ENCODE measurements around the gene KLHL36. TPM values are rescaled to one million over a fixed set of nuclear protein-coding genes. Genes with fewer than 3 reads are reported as not detected.

The KLHL36 gene
- total RNA-seq, 4 donors from 2014 or later, result 15.6 to 33.9 (median 18.2) TPM

DNA sequence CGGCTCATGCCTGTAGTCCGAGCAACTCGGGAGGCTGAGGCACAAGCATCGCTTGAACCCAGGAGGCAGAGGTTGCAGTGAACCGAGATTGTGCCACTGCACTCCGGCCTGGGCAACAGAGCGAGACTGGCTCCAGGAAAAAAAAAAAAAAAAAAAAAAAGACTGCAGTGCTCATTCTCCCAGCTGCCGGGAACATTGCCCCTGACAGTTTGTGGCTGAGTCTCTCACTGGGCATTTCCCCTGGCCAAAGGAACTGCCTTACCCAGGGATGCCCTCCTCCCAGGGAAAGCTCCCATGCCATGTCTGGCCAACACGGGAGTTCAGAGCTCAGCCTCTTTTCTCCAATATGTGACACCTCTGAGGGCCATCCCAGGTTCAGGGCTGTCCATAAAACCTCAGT, 30.2 kb downstream of the KLHL36 start:
- TF ChIP-seq, protein P1, sequence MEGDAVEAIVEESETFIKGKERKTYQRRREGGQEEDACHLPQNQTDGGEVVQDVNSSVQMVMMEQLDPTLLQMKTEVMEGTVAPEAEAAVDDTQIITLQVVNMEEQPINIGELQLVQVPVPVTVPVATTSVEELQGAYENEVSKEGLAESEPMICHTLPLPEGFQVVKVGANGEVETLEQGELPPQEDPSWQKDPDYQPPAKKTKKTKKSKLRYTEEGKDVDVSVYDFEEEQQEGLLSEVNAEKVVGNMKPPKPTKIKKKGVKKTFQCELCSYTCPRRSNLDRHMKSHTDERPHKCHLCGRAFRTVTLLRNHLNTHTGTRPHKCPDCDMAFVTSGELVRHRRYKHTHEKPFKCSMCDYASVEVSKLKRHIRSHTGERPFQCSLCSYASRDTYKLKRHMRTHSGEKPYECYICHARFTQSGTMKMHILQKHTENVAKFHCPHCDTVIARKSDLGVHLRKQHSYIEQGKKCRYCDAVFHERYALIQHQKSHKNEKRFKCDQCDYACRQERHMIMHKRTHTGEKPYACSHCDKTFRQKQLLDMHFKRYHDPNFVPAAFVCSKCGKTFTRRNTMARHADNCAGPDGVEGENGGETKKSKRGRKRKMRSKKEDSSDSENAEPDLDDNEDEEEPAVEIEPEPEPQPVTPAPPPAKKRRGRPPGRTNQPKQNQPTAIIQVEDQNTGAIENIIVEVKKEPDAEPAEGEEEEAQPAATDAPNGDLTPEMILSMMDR (IDR thresholded peaks at IDR 0.05 in 4 of 5, conservative IDR thresholded peaks at IDR 0.05 in 1 of 5), result no peak
- TF ChIP-seq POLR2A (IDR thresholded peaks at IDR 0.05), result no peak
- in situ Hi-C loops (cut with MboI; ENCODE audit: low sequenced_read_pairs in 4 of 4), result loop anchor here in 2 of 4 donors (5.0 to 10.0 kb wide), 2 partner anchors 46 to 49 kb away; no protein-coding TSS in a partner anchor
- intact Hi-C loops (cut with DNase I; ENCODE audit: low total_unique reads), result no loop called here
- DNase-seq (no peak), ATAC-seq (no peak)
- H3K27me3 ChIP-seq, result peaks cover 0 to 5% (median 0%) of the 10 kb centered on the region in 3 donors
- H3K27ac ChIP-seq, result no peak overlapping the region
- no peaks in the 10 kb centered on the region for H3K9me3 ChIP-seq
- H3K36me3 ChIP-seq, result no peaks in the 10 kb centered on the region
- H3K4me1 ChIP-seq, result no peaks in the 10 kb centered on the region
- H3K4me3 ChIP-seq, result no peak overlapping the region

DNA sequence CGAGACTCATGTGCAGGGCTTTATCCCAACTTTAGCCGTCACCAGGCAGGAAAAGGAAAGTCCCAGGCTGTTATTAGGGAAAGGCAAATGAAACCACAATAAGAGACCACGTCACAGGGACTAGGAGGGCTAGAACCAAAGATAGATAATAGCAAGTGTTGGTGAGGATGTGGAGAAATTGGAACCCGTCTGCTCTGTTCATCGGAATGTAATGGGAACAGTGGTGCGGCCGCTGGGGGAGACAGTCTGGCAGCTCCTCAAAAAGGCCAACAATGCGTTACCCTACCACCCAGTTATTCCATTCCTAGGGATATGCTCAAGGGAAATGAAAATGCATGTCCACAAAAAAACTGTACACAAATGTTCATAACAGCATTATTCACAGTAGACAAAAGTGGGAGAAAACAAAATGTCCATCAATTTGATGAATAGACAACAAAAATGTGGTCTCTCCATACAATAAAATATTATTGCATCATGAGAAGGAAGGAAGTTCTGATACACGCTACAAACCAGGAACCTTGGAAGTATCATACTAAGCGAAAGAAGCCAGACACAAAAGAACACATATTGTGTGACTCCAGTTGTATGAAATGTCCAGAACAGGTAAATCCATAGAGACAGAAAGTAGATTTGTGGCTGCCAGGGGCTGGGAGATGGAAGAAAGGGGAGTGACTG, 32.0 kb downstream of the KLHL36 start:
- H3K9me3 ChIP-seq, result no peaks in the 10 kb centered on the region
- H3K27ac ChIP-seq, result no peak overlapping the region
- in situ Hi-C loops (cut with MboI; ENCODE audit: low sequenced_read_pairs in 4 of 4), result no loop called here
- H3K36me3 ChIP-seq, result no peaks in the 10 kb centered on the region
- TF ChIP-seq POLR2A (IDR thresholded peaks at IDR 0.05), result no peak
- TF ChIP-seq, protein P1 (IDR thresholded peaks at IDR 0.05 in 4 of 5, conservative IDR thresholded peaks at IDR 0.05 in 1 of 5), result no peak
- intact Hi-C loops (cut with DNase I; ENCODE audit: low total_unique reads), result no loop called here
- peaks cover 0 to 5% (median 0%) of the 10 kb centered on the region in 3 donors for H3K27me3 ChIP-seq
- H3K4me1 ChIP-seq, result no peaks in the 10 kb centered on the region
- DNase-seq, result no peak
- no peak for ATAC-seq
- no peak overlapping the region for H3K4me3 ChIP-seq

DNA sequence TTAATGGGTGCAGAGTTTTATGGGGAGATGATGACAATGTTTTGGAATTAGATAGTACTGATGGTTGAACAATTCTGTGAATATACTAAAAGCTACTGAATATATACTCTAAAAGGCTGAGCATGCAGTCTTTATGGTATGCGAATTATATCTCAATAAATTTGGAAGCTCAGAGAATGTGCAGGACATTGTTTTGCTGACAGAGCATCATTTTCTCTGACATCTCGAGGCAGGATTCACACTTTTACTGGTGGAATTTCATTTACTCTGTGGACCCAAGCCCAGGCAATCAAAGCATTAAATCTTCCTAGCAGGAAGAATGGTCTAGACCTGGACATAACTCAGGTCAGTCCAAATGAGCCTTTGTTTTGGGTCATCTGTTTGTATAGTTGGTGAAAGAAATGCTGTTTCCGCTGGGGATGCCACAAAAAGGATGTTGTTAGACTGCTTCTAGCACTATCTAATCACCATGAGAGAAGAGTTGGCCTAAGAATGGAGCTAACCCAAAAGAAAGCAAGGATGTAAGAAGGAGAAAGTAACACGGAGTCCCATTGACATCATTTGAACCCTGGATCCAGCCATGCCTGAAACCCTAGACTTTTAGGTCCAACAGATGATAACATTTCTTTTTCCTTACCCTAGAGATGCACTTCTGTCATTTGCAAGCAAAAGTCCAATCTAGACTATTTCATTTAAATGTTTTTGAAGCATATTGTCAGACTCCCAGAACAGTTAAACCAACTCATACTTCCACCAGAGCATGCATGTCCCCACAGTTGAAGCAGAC, 32.7 kb downstream of the KLHL36 start:
- Histone ChIP-seq H3K4me1 (no peaks in the 10 kb centered on the region), H3K9me3 (no peaks in the 10 kb centered on the region), H3K4me3 (no peak overlapping the region), H3K36me3 (no peaks in the 10 kb centered on the region), H3K27me3 (peaks cover 0 to 5% (median 0%) of the 10 kb centered on the region in 3 donors), H3K27ac (no peak overlapping the region)
- TF ChIP-seq, protein P1 (IDR thresholded peaks at IDR 0.05 in 4 of 5, conservative IDR thresholded peaks at IDR 0.05 in 1 of 5), result no peak
- TF ChIP-seq POLR2A (IDR thresholded peaks at IDR 0.05), result no peak
- in situ Hi-C loops (cut with MboI; ENCODE audit: low sequenced_read_pairs in 4 of 4) (no loop called here), intact Hi-C loops (cut with DNase I; ENCODE audit: low total_unique reads) (no loop called here)
- ATAC-seq (no peak), DNase-seq (no peak)

- H3K27ac ChIP-seq, result no peak overlapping the region
- intact Hi-C loops (cut with DNase I; ENCODE audit: low total_unique reads), result no loop called here
- no peaks in the 10 kb centered on the region for H3K36me3 ChIP-seq
- in situ Hi-C loops (cut with MboI; ENCODE audit: low sequenced_read_pairs in 4 of 4), result no loop called here
- ATAC-seq, result no peak
- H3K4me3 ChIP-seq, result no peak overlapping the region
- no peaks in the 10 kb centered on the region for H3K4me1 ChIP-seq
- no peaks in the 10 kb centered on the region for H3K9me3 ChIP-seq
- TF ChIP-seq, protein P1 (IDR thresholded peaks at IDR 0.05 in 4 of 5, conservative IDR thresholded peaks at IDR 0.05 in 1 of 5), result no peak
- TF ChIP-seq POLR2A (IDR thresholded peaks at IDR 0.05), result no peak
- DNase-seq, result no peak
- no peaks in the 10 kb centered on the region for H3K27me3 ChIP-seq
Measured at GRCh38 chr16:84683691-84684591, 35.6 kb downstream of the KLHL36 start.
